GM19328 (cell line): Measurements from ENCODE around the gene CMTR1.

Experiments used
- ATAC-seq: cut with Tn5 transposase; IDR thresholded peaks from one replicate; pipeline ENCODE4 v1.9.1; 2021; ENCODE audit warnings: mild to moderate bottlenecking, moderate library complexity; ENCODE audit not compliant: unreplicated experiment

Gene CMTR1

GRCh38 chr6:37477656-37478435 lies 44.8 kb downstream of the CMTR1 start:
- ATAC-seq = no peak

GRCh38 chr6:37478827-37479226 lies 45.8 kb downstream of the CMTR1 start:
- ATAC-seq = no peak

- ATAC-seq = no peak
These were observed 46.3 kb downstream of the CMTR1 start for GRCh38 chr6:37479266-37479854.

GRCh38 chr6:37480118-37480736 lies 47.2 kb downstream of the CMTR1 start:
- no peak for ATAC-seq

- ATAC-seq = no peak
These were observed 48.0 kb downstream of the CMTR1 start for GRCh38 chr6:37480951-37481534.

- ATAC-seq = no peak
These were observed 48.9 kb downstream of the CMTR1 start for GRCh38 chr6:37481711-37482605.

GRCh38 chr6:37482606-37483251 lies 49.7 kb downstream of the CMTR1 start:
- ATAC-seq = no peak

GRCh38 chr6:37483252-37483901 lies 50.4 kb downstream of the CMTR1 start:
- no peak for ATAC-seq

- ATAC-seq = no peak
These were observed 51.1 kb downstream of the CMTR1 start for GRCh38 chr6:37483917-37484785.

GRCh38 chr6:37484786-37485170 lies 51.8 kb downstream of the CMTR1 start:
- no peak for ATAC-seq

GRCh38 chr6:37485291-37485702 lies 52.3 kb downstream of the CMTR1 start:
- ATAC-seq = no peak

- ATAC-seq = no peak
These were observed 53.3 kb downstream of the CMTR1 start for GRCh38 chr6:37486121-37486839.

GRCh38 chr6:37487591-37488380 lies 54.8 kb downstream of the CMTR1 start:
- no peak for ATAC-seq

GRCh38 chr6:37488476-37488875 lies 55.5 kb downstream of the CMTR1 start:
- ATAC-seq = no peak

- no peak for ATAC-seq
These were observed 56.8 kb downstream of the CMTR1 start for GRCh38 chr6:37489697-37490336.

GRCh38 chr6:37490536-37491170 lies 57.6 kb downstream of the CMTR1 start:
- no peak for ATAC-seq
